ENCODE measurements around the gene GDPD2.

GDPD2 gene

DNA sequence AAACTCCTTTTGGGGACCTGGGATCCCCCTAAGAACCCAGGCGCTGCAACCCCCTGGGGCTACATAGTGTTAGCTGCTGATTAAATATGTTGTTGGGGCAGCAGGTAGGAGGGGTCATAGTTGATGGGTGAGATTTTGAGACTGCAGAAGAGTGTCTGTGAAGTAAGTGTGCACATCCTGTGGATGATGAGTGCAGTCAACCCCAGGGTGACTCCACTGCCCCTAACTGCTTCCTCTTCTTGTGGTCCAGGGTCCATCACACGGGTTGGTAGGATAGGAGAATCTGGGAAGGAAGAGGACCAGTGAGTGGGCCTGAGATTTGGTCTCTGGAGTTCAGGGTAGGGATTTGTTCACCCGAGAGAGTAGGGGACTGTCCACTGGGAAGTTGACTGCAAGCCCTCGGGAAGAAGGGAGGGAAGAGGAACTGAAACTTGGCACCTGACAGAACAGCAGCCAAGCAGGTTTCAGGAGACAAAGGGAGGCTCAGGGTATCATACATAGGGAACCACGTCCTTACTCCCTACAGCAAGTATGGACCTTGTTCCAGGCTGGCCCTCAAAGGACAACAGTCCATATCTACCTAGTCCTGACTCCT, 30.0 kb downstream of the GDPD2 start:
- H3K36me3 ChIP-seq (ENCODE audit: control insufficient read depth, insufficient read depth, low read length): no peaks in the 10 kb centered on the region
- no peak overlapping the region for H3K27ac ChIP-seq (ENCODE audit: low read depth, low read length, severe bottlenecking)
- H3K4me1 ChIP-seq (ENCODE audit: control insufficient read depth, insufficient read depth, low read length, poor library complexity, severe bottlenecking): no peaks in the 10 kb centered on the region
- WGBS, 2 experiments (ENCODE audit: insufficient coverage in 2 of 2): 92 to 94% methylated on average over 2 to 3 of the region's 5 CpGs
- no peak overlapping the region for H3K4me3 ChIP-seq (ENCODE audit: extremely low read depth, insufficient read depth, low read length, poor library complexity, severe bottlenecking)
- no peaks in the 10 kb centered on the region for H3K9me3 ChIP-seq (ENCODE audit: control insufficient read depth, low read length)

DNA sequence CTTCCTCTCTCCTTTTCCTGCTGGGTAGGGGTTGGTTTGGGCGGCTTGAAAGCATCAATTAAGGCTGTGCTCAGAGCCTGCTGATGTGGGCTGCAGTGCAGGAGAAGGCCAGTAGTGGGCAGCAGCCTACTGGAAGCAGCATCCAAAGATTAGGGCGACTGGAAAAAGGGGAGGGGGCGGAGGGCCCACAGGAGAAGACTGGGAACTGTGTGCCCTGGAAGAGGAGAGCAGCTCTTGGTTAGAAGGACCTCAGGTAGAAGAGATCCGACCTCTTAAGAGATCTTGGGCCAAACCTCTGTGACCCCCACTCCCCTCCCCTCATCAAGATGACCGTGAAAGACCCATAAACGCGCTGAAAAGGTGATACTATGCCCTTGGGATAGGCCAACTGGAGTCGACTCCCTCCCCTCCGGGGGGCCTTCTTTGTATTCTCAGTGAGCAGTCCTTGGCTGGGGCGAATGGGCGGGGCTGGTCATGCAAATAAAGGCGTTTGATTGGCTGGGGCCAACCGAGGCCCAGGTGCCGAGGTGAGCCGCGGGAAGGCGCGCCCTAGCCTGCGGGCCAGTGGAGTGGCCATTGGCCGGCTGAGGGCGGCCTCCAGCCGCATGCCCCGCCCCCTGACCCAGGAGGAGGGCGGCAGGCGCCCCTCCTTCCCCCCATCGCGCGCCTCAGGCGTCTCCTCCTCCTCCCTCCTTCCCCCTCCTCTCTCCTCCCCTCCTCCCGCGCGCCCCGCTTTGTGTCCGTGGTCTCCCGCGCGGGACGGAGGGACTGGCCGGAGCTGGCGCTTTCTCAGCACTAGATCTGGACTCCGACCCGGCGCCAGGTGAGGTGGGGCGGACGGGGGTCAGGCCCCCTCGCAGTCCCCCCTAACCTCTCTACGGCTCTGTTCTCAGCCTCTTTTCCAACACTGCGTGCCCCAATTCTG, 31.6 kb downstream of the GDPD2 start:
- Histone ChIP-seq H3K36me3 (ENCODE audit: control insufficient read depth, insufficient read depth, low read length) (peaks cover 3% of the 10 kb centered on the region), H3K27ac (ENCODE audit: low read depth, low read length, severe bottlenecking) (peak overlapping the region; percentile 69), H3K4me1 (ENCODE audit: control insufficient read depth, insufficient read depth, low read length, poor library complexity, severe bottlenecking) (no peaks in the 10 kb centered on the region), H3K4me3 (ENCODE audit: extremely low read depth, insufficient read depth, low read length, poor library complexity, severe bottlenecking) (peak overlapping the region; percentile 57), H3K9me3 (ENCODE audit: control insufficient read depth, low read length) (no peaks in the 10 kb centered on the region)
- WGBS, 2 experiments (ENCODE audit: insufficient coverage in 2 of 2): 0% methylated on average over 15 of the region's 48 CpGs; no CpG with 5 or more reads in 1 of the 2 experiments

DNA sequence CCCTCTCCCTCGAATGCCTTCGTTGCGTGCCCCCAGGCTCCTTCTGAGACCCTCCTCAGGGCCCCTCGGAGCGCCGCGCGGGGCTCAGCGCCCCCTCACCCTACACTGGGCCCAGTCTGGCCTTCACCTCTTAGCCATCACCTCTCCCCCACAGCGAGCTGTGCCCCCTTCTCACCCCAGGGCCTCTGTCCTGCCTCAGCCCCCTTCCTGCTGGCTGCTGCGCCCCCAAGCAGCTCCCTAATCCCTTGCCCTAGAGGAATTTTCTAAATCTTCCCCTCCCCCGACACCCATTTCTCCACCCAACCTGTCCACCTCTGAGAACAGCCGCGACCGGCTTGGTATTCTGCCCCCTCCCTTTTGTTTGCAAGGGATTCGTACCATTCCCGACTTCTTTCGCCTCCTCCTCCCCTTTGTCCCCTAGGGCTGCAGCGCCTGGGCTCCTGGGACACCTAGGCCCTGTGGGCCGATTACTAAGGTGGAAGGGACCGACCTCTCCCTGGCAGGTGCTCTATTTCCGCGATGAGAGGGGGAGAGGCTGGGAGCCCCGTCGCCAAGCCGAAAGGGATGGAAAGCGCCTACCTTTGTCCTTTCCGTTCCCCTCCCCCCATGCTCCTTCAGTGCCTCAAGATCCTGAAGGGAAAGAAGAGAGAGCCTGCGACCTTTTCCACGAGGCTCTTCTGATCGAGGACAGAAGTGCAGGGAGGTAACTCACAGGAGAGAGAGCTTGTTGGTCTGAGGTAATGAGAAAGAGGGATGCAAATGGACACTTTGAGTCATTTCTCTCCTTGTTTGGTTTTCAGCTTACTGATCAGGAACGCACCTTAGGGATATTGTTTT, 32.5 kb downstream of the GDPD2 start:
- H3K9me3 ChIP-seq (ENCODE audit: control insufficient read depth, low read length): no peaks in the 10 kb centered on the region
- H3K4me1 ChIP-seq (ENCODE audit: control insufficient read depth, insufficient read depth, low read length, poor library complexity, severe bottlenecking): no peaks in the 10 kb centered on the region
- H3K4me3 ChIP-seq (ENCODE audit: extremely low read depth, insufficient read depth, low read length, poor library complexity, severe bottlenecking): peak overlapping the region; percentile 57
- H3K27ac ChIP-seq (ENCODE audit: low read depth, low read length, severe bottlenecking): peak overlapping the region; percentile 69
- H3K36me3 ChIP-seq (ENCODE audit: control insufficient read depth, insufficient read depth, low read length): peaks cover 9% of the 10 kb centered on the region
- WGBS, 2 experiments (ENCODE audit: insufficient coverage in 2 of 2): 0% methylated on average over 3 of the region's 32 CpGs; no CpG with 5 or more reads in 1 of the 2 experiments

DNA sequence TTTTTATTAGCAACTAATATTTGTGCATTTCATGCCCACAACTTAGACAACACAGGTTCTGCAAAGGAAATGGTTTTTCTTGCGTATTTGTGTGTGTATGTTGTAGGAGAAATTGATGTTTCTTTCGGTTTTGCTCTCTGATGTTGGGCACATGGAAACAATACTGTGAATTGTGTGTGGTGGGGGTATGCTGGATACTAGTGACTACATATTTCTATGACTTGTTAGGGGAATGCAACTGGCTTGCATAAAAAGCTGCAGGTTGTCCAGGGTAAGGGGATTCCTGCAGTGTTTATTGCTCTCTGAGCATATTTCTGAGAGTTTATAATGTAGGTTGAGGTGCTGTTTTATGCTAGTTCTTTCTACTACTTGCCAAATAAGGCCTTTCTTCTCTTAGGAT, 33.1 kb downstream of the GDPD2 start:
- WGBS, 2 experiments (ENCODE audit: insufficient coverage in 2 of 2): 21% methylated on average over 2 of the region's 2 CpGs; no CpG with 5 or more reads in 1 of the 2 experiments
- peak overlapping the region; percentile 57 for H3K4me3 ChIP-seq (ENCODE audit: extremely low read depth, insufficient read depth, low read length, poor library complexity, severe bottlenecking)

DNA sequence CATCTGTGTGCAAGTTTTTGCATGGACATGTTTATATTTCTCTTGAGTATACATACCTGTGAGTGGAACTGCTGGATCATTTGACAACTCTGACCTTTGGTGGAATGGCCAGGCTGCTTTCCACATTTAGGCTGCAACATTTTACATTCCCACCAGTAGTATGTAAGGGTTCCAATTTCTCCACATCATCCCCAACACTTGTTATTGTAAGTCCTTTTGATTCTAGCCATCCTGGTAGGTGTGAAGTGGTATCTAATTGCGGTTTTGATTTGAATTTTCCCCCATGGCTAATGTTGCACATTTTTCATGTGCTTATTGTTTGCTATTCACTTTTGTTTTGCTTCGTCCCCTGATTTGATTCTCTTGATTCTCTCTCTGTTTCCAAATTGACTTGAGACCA, 37.9 kb downstream of the GDPD2 start:
- no peaks in the 10 kb centered on the region for H3K9me3 ChIP-seq (ENCODE audit: control insufficient read depth, low read length)
- no peak overlapping the region for H3K4me3 ChIP-seq (ENCODE audit: extremely low read depth, insufficient read depth, low read length, poor library complexity, severe bottlenecking)
- H3K36me3 ChIP-seq (ENCODE audit: control insufficient read depth, insufficient read depth, low read length): peaks cover 17% of the 10 kb centered on the region
- no CpG with 5 or more reads among the region's 2 CpGs for WGBS, 2 experiments (ENCODE audit: insufficient coverage in 2 of 2)
- no peak overlapping the region for H3K27ac ChIP-seq (ENCODE audit: low read depth, low read length, severe bottlenecking)
- no peaks in the 10 kb centered on the region for H3K4me1 ChIP-seq (ENCODE audit: control insufficient read depth, insufficient read depth, low read length, poor library complexity, severe bottlenecking)

More for the DNA sequence above, 33.1 kb downstream of the GDPD2 start:
- Histone ChIP-seq H3K9me3 (ENCODE audit: control insufficient read depth, low read length) (no peaks in the 10 kb centered on the region), H3K36me3 (ENCODE audit: control insufficient read depth, insufficient read depth, low read length) (peaks cover 14% of the 10 kb centered on the region), H3K27ac (ENCODE audit: low read depth, low read length, severe bottlenecking) (no peak overlapping the region), H3K4me1 (ENCODE audit: control insufficient read depth, insufficient read depth, low read length, poor library complexity, severe bottlenecking) (no peaks in the 10 kb centered on the region)

DNA sequence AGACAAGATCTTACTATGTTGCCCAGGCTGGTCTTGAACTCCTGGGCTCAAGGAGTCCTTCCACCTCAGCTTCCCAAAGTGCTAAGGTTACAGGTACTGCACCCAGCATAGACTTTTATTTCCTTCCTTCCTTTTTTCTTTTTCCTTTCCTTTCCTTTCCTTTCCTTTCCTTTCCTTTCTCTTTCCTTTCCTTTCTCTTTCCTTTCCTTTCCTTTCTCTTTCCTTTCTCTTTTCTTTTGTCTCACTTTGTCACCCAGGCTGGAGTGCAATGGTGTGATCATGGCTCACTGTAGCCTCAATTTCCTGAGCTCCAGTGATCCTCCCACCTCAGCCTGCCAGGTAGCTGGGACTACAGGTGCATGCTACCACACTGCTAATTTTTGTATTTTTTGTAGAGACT, 40.9 kb downstream of the GDPD2 start:
- H3K4me3 ChIP-seq (ENCODE audit: extremely low read depth, insufficient read depth, low read length, poor library complexity, severe bottlenecking): no peak overlapping the region
- peaks cover 17% of the 10 kb centered on the region for H3K36me3 ChIP-seq (ENCODE audit: control insufficient read depth, insufficient read depth, low read length)
- no peaks in the 10 kb centered on the region for H3K9me3 ChIP-seq (ENCODE audit: control insufficient read depth, low read length)
- H3K27ac ChIP-seq (ENCODE audit: low read depth, low read length, severe bottlenecking): no peak overlapping the region
- H3K4me1 ChIP-seq (ENCODE audit: control insufficient read depth, insufficient read depth, low read length, poor library complexity, severe bottlenecking): no peaks in the 10 kb centered on the region

DNA sequence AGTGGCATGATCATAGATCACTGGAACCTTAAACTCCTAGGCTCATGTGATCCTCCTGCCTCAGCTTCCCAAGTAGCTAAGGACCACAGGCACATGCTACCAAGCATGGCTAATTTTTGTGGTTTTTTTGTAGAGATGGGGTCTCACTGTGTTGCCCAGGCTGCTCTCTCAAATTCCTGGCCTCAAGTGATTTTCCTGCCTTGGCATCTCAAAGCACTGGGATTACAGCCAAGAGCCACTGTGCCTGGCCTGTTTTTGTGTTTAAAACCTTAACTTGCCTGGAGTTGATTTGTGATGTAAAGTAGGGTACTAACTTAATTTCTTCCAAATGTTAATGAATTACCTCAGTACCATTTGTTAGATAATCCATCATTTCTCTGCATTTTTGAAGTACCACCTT, 43.9 kb downstream of the GDPD2 start:
- Histone ChIP-seq H3K4me1 (ENCODE audit: control insufficient read depth, insufficient read depth, low read length, poor library complexity, severe bottlenecking) (no peaks in the 10 kb centered on the region), H3K27ac (ENCODE audit: low read depth, low read length, severe bottlenecking) (no peak overlapping the region), H3K4me3 (ENCODE audit: extremely low read depth, insufficient read depth, low read length, poor library complexity, severe bottlenecking) (no peak overlapping the region), H3K36me3 (ENCODE audit: control insufficient read depth, insufficient read depth, low read length) (no peaks in the 10 kb centered on the region), H3K9me3 (ENCODE audit: control insufficient read depth, low read length) (no peaks in the 10 kb centered on the region)

DNA sequence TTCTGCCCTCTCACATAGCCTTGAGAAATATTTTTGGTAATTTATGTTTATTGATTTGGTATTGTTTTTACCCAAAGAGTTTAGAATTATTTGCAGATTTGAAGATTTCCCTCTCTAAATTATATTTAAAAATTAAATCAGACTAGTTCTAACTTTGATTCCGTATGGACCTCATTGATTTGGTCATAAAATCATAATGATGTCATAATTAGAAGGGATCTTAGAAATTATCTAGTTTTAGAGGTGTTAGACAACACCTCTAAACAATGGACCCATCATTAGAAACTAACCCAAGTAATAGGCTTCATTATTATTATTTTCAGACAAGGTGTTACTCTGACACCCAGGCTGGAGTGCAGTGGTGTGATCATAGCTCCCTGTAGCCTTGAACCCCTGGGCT, 45.6 kb downstream of the GDPD2 start:
- Histone ChIP-seq H3K4me1 (ENCODE audit: control insufficient read depth, insufficient read depth, low read length, poor library complexity, severe bottlenecking) (no peaks in the 10 kb centered on the region), H3K9me3 (ENCODE audit: control insufficient read depth, low read length) (no peaks in the 10 kb centered on the region), H3K36me3 (ENCODE audit: control insufficient read depth, insufficient read depth, low read length) (peaks cover 3% of the 10 kb centered on the region), H3K4me3 (ENCODE audit: extremely low read depth, insufficient read depth, low read length, poor library complexity, severe bottlenecking) (no peak overlapping the region), H3K27ac (ENCODE audit: low read depth, low read length, severe bottlenecking) (no peak overlapping the region)
- WGBS, 2 experiments (ENCODE audit: insufficient coverage in 2 of 2): no CpG with 5 or more reads among the region's 1 CpG

DNA sequence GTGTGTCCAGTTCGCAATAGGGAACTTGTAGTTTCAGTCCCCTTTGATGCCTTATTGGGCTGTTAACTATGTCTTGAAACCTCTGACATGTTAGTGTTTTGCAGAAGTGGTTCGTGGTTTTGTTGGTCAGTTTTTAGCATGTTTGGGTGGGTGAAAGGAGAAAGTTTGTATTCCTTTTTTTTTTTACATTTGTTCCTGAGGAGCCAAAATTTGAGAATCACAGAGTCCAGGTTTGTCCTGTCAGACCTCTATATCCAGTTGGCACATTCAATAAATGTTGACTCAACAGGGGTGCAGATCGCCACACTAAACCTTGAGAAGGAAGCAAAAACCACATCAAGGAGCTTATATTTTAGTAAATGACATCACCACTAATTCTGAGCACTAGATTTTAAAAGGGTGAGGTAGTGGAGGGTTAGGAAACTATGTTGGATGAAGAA, 47.8 kb downstream of the GDPD2 start:
- no peak overlapping the region for H3K27ac ChIP-seq (ENCODE audit: low read depth, low read length, severe bottlenecking)
- no CpG with 5 or more reads among the region's 3 CpGs for WGBS, 2 experiments (ENCODE audit: insufficient coverage in 2 of 2)
- H3K36me3 ChIP-seq (ENCODE audit: control insufficient read depth, insufficient read depth, low read length): peaks cover 3% of the 10 kb centered on the region
- no peaks in the 10 kb centered on the region for H3K4me1 ChIP-seq (ENCODE audit: control insufficient read depth, insufficient read depth, low read length, poor library complexity, severe bottlenecking)
- no peak overlapping the region for H3K4me3 ChIP-seq (ENCODE audit: extremely low read depth, insufficient read depth, low read length, poor library complexity, severe bottlenecking)
- no peaks in the 10 kb centered on the region for H3K9me3 ChIP-seq (ENCODE audit: control insufficient read depth, low read length)

DNA sequence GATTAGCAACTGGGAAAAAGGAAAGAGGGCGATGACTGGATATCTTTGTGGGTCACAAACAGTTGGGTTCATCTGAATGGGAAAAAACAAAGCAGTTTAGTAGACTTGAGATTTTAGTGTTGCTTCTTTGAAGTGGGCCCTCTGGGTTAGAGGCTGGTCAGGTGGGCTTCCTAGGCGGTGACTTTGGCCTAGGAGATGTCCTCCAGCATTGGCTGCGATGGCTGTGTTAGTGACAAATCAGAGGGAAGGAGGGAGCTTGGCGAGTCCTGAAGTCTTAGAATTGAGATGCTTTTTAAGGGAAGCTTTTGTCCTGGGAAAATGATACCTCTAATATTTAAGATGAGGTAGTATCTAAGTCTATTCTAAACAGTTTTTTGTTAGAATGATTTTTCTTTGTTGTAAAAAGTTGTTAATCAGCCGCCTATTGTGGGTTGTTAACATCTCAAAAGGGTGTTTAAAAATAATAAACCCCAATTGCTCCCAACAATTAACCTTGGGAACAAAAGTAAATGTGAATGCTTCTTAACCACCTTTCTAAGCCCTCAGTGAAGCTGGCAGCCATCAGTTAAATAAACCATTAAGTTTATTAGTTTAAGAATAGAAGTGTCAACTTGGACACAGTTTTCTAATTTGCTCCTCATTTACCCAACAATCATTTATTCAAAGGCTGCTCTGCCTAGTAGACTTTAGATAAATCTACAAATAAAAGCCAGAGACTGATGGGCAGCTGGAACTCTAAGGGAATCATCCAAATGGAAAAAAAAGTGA, 53.2 kb downstream of the GDPD2 start:
- Histone ChIP-seq H3K36me3 (ENCODE audit: control insufficient read depth, insufficient read depth, low read length) (peaks cover 3% of the 10 kb centered on the region), H3K4me1 (ENCODE audit: control insufficient read depth, insufficient read depth, low read length, poor library complexity, severe bottlenecking) (peaks cover 43% of the 10 kb centered on the region), H3K9me3 (ENCODE audit: control insufficient read depth, low read length) (no peaks in the 10 kb centered on the region), H3K4me3 (ENCODE audit: extremely low read depth, insufficient read depth, low read length, poor library complexity, severe bottlenecking) (no peak overlapping the region), H3K27ac (ENCODE audit: low read depth, low read length, severe bottlenecking) (peak overlapping the region; percentile 84)
- WGBS, 2 experiments (ENCODE audit: insufficient coverage in 2 of 2): 50 to 60% methylated on average over 1 to 2 of the region's 5 CpGs

All from mesodermal cell (in vitro differentiated cells).